ENCODE data around the gene PDLIM3.

The PDLIM3 gene

DNA sequence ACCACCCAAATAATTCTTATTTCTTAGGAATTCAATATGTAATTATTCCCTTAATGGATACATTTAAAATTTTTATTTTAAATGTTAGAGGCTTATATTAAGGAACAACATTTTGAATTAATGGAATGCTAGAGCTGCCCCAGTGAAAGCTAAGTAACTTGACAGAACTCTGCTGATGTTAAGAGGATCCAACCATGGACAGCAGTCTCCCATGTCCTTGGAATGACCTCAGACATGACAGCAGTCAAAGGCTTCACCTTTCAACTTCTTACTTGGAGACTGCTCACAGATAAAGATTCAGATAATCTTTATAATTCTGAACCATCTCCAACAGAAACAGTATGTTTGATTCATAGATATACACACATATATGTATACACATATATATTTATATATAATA, 17.2 kb downstream of the PDLIM3 start:
- no peak overlapping the region for H2AFZ ChIP-seq (ENCODE audit: low read depth, low read length)
- H3K79me2 ChIP-seq (ENCODE audit: insufficient read depth, low read length) = no peaks in the 10 kb centered on the region
- no peaks in the 10 kb centered on the region for H3K4me1 ChIP-seq (ENCODE audit: insufficient read depth, low read length)
- no peak overlapping the region for H3K27ac ChIP-seq (ENCODE audit: low read length)
- no peak overlapping the region for H3K4me3 ChIP-seq (ENCODE audit: low read depth in 1 of 2, low read length in 2 of 2)
- ATAC-seq (ENCODE audit: insufficient read depth, low read depth) = no peak
- no peak for DNase-seq
- no peaks in the 10 kb centered on the region for H3K27me3 ChIP-seq (ENCODE audit: insufficient read depth, low read length, poor library complexity)
- no peak overlapping the region for H3K4me2 ChIP-seq (ENCODE audit: insufficient read depth, low read length)
- no peak overlapping the region for H3K9ac ChIP-seq (ENCODE audit: low read depth, low read length)
- no peak for TF ChIP-seq EZH2 (IDR thresholded peaks at IDR 0.05; ENCODE audit: borderline replicate concordance, low read depth, low read length, severe bottlenecking)
- TF ChIP-seq, protein P1, sequence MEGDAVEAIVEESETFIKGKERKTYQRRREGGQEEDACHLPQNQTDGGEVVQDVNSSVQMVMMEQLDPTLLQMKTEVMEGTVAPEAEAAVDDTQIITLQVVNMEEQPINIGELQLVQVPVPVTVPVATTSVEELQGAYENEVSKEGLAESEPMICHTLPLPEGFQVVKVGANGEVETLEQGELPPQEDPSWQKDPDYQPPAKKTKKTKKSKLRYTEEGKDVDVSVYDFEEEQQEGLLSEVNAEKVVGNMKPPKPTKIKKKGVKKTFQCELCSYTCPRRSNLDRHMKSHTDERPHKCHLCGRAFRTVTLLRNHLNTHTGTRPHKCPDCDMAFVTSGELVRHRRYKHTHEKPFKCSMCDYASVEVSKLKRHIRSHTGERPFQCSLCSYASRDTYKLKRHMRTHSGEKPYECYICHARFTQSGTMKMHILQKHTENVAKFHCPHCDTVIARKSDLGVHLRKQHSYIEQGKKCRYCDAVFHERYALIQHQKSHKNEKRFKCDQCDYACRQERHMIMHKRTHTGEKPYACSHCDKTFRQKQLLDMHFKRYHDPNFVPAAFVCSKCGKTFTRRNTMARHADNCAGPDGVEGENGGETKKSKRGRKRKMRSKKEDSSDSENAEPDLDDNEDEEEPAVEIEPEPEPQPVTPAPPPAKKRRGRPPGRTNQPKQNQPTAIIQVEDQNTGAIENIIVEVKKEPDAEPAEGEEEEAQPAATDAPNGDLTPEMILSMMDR (IDR thresholded peaks at IDR 0.05; ENCODE audit: borderline replicate concordance, extremely low read depth, low read length, poor library complexity, severe bottlenecking) = no peak
- H4K20me1 ChIP-seq (ENCODE audit: insufficient read depth, low read length) = no peaks in the 10 kb centered on the region
- no peaks in the 10 kb centered on the region for H3K36me3 ChIP-seq (ENCODE audit: insufficient read depth, low read length)
- no peaks in the 10 kb centered on the region for H3K9me3 ChIP-seq (ENCODE audit: insufficient read depth, low read length, severe bottlenecking)

DNA sequence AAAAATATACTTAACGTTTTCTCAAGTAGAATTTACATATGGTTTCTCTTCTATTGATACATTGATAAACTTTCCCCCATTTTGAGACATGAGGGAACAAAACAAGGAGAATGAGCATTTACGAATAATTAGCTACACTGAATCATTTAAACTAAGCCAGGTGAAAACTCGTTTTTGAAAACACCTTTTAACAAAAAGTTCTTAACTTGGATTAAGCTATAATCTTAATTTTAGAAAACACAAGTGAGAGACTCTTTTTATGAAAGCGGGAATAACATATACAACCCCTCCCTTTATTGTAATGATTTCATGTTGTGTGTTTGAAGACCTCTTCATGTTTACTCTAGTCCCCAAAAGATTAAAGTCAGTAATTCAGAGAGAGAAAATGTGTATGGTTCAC, 20.1 kb downstream of the PDLIM3 start:
- no peaks in the 10 kb centered on the region for H4K20me1 ChIP-seq (ENCODE audit: insufficient read depth, low read length)
- no peak for ATAC-seq (ENCODE audit: insufficient read depth, low read depth)
- TF ChIP-seq, protein P1 (IDR thresholded peaks at IDR 0.05; ENCODE audit: borderline replicate concordance, extremely low read depth, low read length, poor library complexity, severe bottlenecking) = no peak
- TF ChIP-seq EZH2 (IDR thresholded peaks at IDR 0.05; ENCODE audit: borderline replicate concordance, low read depth, low read length, severe bottlenecking) = no peak
- H3K9ac ChIP-seq (ENCODE audit: low read depth, low read length) = no peak overlapping the region
- H3K36me3 ChIP-seq (ENCODE audit: insufficient read depth, low read length) = no peaks in the 10 kb centered on the region
- no peak for DNase-seq
- H3K27me3 ChIP-seq (ENCODE audit: insufficient read depth, low read length, poor library complexity) = no peaks in the 10 kb centered on the region
- H3K4me3 ChIP-seq (ENCODE audit: low read depth in 1 of 2, low read length in 2 of 2) = no peak overlapping the region
- H3K4me2 ChIP-seq (ENCODE audit: insufficient read depth, low read length) = no peak overlapping the region
- H3K27ac ChIP-seq (ENCODE audit: low read length) = no peak overlapping the region
- H3K79me2 ChIP-seq (ENCODE audit: insufficient read depth, low read length) = no peaks in the 10 kb centered on the region
- no peak overlapping the region for H2AFZ ChIP-seq (ENCODE audit: low read depth, low read length)
- no peaks in the 10 kb centered on the region for H3K9me3 ChIP-seq (ENCODE audit: insufficient read depth, low read length, severe bottlenecking)
- no peaks in the 10 kb centered on the region for H3K4me1 ChIP-seq (ENCODE audit: insufficient read depth, low read length)

DNA sequence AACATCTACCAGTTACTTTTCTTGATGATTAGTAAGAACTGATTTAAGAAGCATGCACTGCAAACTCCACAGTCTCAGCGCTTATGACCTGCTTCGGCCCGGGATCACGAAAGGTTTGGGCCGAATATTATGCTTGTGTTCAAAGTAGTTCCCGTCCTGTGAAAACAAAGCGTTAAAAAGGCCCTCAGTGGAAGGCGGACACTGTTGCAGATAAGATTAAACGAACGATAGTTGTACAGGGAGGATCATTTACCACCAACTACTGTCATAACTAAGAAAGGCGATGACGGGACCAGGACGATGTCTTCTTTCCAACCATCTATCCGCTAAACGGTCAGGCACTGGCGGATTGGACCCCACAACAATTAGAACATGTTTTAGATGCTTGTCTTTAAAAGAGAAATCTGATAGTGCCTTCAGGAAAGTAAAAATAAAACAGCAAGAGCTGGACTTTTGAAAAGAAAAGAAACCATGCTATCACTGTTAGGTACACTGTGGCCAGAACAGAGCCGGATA, 21.1 kb downstream of the PDLIM3 start:
- Histone ChIP-seq H4K20me1 (ENCODE audit: insufficient read depth, low read length) (no peaks in the 10 kb centered on the region), H3K9me3 (ENCODE audit: insufficient read depth, low read length, severe bottlenecking) (no peaks in the 10 kb centered on the region), H2AFZ (ENCODE audit: low read depth, low read length) (no peak overlapping the region), H3K4me2 (ENCODE audit: insufficient read depth, low read length) (no peak overlapping the region), H3K27ac (ENCODE audit: low read length) (no peak overlapping the region), H3K79me2 (ENCODE audit: insufficient read depth, low read length) (no peaks in the 10 kb centered on the region), H3K27me3 (ENCODE audit: insufficient read depth, low read length, poor library complexity) (no peaks in the 10 kb centered on the region), H3K36me3 (ENCODE audit: insufficient read depth, low read length) (no peaks in the 10 kb centered on the region), H3K9ac (ENCODE audit: low read depth, low read length) (no peak overlapping the region), H3K4me1 (ENCODE audit: insufficient read depth, low read length) (no peaks in the 10 kb centered on the region), H3K4me3 (ENCODE audit: low read depth in 1 of 2, low read length in 2 of 2) (no peak overlapping the region)
- TF ChIP-seq EZH2 (IDR thresholded peaks at IDR 0.05; ENCODE audit: borderline replicate concordance, low read depth, low read length, severe bottlenecking) = no peak
- TF ChIP-seq, protein P1 (IDR thresholded peaks at IDR 0.05; ENCODE audit: borderline replicate concordance, extremely low read depth, low read length, poor library complexity, severe bottlenecking) = no peak
- DNase-seq (no peak), ATAC-seq (ENCODE audit: insufficient read depth, low read depth) (no peak)

Measured in DND-41 (cell line).